GM12801 (cell line): Measurements from ENCODE around the gene RAB40C.

Experiments used
- TF ChIP-seq, protein P1 (sequence below): IDR thresholded peaks from one replicate; pipeline ENCODE4 v1.5.1; 2011; ENCODE audit warnings: control low read depth; ENCODE audit not compliant: insufficient read length; ENCODE audit errors: extremely low read depth

Gene RAB40C

DNA sequence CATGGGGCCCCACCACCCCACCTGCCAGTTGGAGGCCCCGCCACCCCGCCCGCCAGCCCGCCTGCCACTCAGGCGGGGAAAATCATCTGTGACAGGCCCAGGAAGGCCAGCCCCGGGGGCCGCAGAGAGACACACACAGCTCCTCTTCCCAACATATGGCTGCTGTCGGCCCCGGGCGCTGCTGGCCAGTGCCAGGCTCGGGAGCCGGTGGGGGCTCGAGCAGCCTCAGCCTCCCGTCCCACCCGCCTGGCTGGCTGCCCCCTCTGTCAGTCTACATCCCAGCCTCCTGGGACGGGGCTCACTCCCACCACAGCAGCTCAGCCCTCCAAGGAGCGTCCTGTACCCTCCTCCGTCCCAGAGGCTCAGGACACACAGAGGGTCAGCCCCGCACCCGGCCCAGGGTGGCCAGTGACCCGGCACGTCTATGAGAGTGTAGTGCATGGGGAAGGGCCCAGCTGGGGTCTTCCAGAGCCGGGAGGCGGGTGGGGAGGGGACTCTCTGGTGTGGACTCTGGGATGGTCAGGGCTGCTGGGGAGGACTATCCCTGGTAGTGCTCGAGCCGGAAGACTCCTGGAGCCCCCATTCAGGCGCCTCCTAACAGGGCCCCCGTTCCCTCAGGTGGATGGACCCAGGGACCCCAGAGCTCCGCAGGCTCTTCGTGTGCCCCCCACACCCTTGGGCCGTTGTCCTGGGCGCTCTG is 33.2 kb upstream of the RAB40C start:
- TF ChIP-seq, protein P1, sequence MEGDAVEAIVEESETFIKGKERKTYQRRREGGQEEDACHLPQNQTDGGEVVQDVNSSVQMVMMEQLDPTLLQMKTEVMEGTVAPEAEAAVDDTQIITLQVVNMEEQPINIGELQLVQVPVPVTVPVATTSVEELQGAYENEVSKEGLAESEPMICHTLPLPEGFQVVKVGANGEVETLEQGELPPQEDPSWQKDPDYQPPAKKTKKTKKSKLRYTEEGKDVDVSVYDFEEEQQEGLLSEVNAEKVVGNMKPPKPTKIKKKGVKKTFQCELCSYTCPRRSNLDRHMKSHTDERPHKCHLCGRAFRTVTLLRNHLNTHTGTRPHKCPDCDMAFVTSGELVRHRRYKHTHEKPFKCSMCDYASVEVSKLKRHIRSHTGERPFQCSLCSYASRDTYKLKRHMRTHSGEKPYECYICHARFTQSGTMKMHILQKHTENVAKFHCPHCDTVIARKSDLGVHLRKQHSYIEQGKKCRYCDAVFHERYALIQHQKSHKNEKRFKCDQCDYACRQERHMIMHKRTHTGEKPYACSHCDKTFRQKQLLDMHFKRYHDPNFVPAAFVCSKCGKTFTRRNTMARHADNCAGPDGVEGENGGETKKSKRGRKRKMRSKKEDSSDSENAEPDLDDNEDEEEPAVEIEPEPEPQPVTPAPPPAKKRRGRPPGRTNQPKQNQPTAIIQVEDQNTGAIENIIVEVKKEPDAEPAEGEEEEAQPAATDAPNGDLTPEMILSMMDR: no peak

DNA sequence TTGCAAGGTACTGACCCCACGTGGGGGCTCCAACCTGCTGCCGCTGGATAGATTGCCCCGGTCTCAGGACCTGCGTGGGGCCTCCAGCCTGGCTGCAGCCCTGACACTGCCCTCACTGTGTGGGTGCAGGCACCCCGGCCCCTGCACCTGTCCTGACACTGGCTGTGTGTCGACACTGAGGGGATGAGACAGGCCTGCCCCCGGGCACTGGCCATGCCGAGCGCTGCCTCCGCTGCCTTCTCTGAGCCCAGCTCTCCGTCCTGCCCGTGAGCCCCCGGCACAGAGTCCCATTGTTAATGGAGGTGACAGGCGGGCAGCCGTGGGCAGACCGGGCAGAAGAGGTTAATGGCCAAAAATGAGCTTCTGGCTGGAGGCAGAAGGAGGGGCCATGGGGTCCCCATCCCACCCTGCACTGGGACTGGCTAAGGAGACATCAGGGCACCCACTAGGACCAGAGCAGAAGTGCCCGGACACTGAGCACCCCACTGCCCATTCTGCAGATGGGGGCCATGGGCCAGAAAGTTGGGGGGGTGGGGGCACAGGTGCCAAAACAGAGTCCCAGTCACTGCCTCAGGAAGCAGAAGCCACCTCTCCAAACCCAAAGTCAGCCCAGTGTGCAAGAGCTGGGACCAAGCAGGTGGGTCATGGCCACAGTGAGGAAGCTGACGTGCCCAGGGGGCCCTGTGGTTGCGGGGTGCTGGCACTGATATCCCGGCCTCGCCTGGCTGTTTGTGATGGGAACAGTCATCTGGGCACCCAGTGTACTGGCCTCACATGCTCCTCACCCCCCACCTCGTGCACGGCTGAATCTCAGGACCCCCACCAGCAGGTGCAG is 32.2 kb upstream of the RAB40C start:
- TF ChIP-seq, protein P1: no peak

DNA sequence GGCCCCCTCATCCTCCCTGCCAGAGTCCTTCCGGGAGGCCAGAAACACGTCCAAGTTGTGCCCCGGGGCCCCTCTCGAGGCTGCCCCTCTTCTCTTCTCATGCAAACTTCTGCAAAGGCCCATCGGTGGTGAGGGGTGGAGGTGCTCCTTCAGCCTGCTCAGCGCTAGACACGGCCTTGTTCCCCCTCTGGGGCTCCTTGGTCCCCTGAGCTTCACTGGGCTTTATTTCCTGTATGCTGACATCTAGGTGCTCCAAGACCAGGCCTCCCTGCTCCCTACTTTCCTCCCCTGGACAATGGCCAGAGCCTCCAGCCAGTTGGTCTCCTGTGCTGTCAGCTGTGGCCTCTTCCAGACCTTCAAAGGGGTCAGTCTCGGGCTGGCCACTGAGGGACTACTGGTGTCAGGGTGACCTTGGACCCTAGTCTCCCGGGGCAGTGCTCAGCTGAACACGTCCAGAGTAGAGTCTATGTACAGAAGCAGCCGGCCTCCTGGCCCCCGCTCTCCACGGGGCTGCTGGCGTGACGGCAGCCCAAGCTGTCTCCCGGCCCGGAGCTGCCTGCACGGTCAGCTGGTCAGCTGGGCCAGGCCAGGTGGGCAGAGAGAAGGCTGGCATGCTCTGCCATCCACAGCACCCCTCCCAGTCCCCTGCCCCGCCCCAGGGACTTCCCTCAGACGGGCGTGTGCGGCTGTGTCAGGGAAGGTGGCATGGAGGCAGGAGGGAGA is 31.4 kb upstream of the RAB40C start:
- TF ChIP-seq, protein P1: no peak

DNA sequence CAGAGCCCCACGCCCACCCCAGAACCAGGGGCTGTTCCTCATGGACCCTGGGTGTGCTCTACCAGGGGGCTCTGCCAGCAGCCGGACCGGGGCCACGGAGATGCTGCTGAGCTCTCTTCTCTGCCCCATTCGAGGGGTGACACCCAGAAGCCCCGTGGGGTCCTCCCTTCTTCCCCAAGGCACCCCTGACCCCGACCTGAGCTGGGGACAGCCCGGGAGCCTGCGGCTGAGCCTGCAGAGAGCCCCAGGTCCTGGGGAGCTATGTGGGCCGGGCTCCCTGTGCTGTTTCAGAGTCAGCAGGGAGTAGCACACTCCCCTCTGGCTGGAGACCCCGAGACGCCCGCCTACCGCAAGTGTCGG is 30.9 kb upstream of the RAB40C start:
- TF ChIP-seq, protein P1: no peak

DNA sequence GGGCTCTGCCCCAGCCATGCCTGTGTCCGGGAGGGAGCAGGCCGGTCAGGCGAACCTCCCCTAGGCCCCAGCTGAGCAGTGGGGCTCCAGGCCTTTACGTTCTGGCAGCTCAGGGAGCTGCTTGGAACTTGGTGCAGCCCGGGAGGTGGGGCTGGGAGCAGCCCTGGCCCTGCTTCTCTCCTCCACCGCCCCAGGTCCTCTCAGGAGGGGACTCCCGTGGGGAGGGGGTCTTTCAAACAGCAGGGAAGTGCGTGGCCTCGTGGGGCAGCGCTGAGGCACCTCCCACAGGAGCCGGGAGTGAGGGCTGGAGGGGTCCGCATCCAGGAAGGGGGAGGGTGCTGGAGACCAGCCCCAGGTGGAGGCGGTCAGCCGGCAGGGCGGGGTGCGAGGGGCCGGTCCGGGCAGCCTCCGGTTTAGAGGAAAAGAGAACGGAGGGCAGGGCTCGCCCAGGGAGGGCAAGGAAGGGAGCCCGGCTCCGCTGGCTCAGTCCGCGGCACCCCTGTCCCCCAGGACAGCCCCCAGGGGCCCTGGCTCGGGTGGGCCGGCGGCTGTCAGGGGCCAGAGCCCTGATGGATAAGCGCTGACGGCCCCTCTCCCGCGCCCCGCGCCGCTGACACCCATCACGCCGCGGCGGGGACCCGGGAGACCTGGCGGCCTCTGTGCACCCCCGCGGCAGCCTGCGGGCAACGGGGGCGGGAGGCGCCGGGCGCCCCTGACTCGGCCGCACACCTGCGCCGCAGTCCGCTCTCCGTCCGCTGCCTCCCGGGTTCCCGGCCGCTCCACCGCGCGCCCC is 30.3 kb upstream of the RAB40C start:
- TF ChIP-seq, protein P1: no peak

DNA sequence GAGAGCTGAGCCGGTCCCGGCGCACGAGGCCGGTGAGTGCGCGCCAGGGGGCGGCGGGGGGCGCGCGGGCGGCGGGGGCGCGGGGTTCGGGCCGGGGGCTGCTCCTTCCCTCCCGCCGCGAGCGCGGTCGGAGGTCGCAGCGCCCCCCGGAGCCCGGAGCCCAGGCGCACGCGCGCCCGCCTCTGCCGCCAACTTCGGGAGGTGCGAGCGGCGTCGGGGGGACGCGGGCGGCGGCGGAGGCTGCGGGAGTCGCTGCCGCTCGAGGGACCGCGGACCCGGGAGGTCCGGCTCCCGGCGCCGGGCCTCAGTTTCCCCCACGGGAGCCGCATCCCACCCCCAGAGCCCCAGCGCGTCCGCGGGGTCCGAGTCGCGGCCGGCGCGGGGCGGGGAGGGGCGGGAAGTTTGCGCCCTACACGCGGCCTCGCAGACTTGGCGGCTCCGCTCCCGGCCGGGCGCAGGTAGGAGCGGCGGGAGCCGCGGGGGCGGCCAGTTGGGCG is 29.6 kb upstream of the RAB40C start, which contains the start of gene PRR35:
Gene PRR35, plus strand, starts transcription at position 191 of the 497 bp plus-strand sequence. CDS start 2,901 bp downstream, outside the sequence.
- TF ChIP-seq, protein P1: no peak
